Measurements from ENCODE around the gene CHRM2.

CHRM2 gene

DNA sequence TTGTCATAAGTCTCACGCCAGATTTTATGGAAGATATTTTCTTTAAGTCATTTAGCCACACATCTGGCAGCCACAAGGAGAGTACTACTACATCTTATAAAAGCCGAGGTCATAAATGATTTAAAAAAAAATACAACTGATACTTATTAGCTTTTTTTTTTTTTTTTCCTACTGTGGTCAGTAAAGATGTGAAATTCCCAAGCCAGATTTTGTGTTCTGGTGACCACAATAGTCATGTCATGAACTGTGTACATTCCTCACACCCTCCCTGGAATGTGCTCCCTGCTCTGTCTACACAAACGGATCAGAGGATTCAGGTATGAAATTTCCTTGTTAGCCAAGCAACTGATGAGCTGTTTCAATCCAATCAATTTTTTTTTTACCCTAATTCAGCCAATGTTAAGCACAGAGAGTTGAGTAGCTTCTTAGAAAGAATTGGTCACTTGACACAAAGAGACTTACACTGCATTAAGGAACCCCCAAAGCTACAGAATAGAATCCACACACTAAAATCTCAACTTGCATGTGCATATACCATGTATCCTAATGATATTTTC, 54.7 kb downstream of the CHRM2 start:
- TF ChIP-seq, protein P1, sequence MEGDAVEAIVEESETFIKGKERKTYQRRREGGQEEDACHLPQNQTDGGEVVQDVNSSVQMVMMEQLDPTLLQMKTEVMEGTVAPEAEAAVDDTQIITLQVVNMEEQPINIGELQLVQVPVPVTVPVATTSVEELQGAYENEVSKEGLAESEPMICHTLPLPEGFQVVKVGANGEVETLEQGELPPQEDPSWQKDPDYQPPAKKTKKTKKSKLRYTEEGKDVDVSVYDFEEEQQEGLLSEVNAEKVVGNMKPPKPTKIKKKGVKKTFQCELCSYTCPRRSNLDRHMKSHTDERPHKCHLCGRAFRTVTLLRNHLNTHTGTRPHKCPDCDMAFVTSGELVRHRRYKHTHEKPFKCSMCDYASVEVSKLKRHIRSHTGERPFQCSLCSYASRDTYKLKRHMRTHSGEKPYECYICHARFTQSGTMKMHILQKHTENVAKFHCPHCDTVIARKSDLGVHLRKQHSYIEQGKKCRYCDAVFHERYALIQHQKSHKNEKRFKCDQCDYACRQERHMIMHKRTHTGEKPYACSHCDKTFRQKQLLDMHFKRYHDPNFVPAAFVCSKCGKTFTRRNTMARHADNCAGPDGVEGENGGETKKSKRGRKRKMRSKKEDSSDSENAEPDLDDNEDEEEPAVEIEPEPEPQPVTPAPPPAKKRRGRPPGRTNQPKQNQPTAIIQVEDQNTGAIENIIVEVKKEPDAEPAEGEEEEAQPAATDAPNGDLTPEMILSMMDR (IDR thresholded peaks at IDR 0.05) = no peak
- TF ChIP-seq ZFX (IDR thresholded peaks at IDR 0.05; ENCODE audit: borderline replicate concordance) = no peak

DNA sequence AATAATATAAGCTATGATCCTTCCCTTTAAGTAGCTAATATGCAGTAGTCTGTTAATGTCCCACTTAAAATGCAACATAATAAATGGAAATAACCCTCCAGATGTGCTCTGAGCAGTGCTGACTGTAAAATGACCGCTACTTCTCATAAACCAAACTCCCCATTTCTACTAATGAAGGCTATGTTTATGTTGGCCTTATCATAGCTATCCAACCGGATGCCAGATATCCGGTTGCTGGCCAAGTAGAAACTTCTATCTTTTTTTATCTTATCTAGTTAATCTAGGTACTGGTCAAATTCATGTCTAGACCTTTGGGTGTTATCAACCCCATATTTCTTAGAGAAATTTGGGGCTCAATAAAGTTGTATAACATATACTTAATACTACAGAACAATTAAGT, 56.6 kb downstream of the CHRM2 start:
- TF ChIP-seq ZFX (IDR thresholded peaks at IDR 0.05; ENCODE audit: borderline replicate concordance) = no peak
- TF ChIP-seq, protein P1 (IDR thresholded peaks at IDR 0.05) = no peak
- H3K27ac ChIP-seq = no peak overlapping the region; the same call in 1 of the 2 replicates

More for the DNA sequence above, 54.7 kb downstream of the CHRM2 start:
- H3K27ac ChIP-seq = no peak overlapping the region

DNA sequence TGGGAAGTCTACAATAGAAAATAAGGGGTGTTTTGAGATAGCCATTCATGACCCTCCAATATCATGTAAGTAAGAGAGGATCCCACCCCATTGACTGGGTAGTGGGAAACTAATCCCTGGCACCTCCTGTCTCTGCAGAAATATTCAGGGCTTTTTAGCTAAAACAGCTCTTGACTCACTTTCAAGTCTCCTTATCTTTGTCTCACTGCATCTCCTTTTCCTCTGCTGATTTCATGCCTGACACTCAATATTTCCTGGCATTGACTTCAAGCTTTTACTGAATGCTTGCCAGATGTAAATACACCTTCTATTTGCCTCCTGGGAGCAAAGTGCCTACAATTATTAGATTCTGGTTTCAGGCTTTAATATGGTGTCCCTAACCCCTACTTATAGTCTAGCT, 57.1 kb downstream of the CHRM2 start:
- TF ChIP-seq, protein P1 (IDR thresholded peaks at IDR 0.05) = no peak
- no peak for TF ChIP-seq ZFX (IDR thresholded peaks at IDR 0.05; ENCODE audit: borderline replicate concordance)
- H3K27ac ChIP-seq = no peak overlapping the region; the same call in 1 of the 2 replicates

DNA sequence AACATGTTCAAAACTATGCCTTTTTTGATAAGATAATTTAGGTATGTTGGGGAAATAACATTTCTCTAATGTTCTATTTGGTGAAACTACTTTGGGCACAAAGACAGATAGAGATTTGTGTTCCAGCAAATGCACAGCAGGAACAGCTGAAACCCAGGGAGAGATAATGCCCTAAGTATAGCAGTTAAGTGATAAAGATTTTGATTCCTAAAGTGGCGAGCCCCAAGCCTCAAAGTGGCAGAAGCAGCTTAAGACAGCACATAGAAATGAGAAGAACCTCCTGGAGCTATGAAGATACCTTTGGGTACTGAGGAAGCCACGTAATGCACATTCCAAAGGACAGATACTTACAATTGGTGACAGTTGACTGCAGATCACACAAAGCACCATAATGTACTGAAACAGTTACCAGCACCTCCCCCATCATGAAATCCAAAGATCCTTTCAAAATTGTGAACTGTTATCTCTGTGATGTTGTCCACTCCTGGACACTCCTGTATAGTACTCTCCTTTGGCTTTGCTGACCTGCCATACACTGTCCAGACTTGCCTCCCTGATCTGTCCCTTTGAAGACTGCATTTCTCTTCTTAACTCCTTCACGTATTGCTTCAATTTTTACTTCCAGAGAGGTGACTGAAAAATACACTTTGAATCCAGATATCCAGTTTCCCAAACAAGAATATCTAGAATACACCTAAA, 62.9 kb downstream of the CHRM2 start:
- no peak overlapping the region for H3K27ac ChIP-seq
- TF ChIP-seq, protein P1 (IDR thresholded peaks at IDR 0.05) = no peak
- TF ChIP-seq ZFX (IDR thresholded peaks at IDR 0.05; ENCODE audit: borderline replicate concordance) = no peak

DNA sequence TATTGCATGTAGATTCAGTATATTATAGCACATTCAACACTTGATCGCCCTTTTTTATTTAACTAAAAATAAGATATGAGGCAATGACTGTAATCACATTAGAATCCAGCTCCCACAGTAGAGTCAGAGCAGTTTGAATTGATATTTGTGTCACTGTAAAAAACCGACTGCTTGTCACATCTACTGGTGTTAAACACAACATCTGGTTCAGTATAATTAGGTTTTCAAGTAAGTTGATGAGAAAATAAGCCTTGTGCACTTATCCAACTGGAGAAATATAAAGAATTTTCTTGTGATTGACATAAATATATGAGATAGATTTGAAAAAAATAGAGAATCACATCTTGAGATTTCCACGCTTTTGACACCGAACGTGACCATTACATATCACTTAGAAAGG, 69.0 kb downstream of the CHRM2 start:
- H3K27ac ChIP-seq = no peak overlapping the region
- TF ChIP-seq, protein P1 (IDR thresholded peaks at IDR 0.05) = no peak
- TF ChIP-seq ZFX (IDR thresholded peaks at IDR 0.05; ENCODE audit: borderline replicate concordance) = no peak

DNA sequence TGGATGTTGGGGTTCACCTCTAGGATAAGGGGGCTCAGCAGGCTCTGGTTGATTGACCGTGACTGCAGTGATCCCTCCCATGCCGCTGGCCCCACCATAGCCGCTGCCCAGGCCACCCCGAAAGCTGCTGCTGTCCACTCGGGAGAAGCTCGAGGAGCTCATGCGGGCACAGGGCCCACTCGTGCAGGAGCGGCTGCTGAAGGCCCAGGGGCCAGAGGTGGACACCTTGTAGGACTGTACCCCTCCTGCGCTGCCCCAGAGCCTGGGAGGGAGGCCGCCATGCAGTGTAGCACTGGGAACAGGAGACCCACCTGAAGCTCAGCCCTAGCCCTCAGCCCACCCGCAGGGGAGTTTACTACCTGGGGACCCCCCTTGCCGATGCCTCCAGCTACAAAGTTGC, 70.0 kb downstream of the CHRM2 start:
- no peak for TF ChIP-seq ZFX (IDR thresholded peaks at IDR 0.05; ENCODE audit: borderline replicate concordance)
- TF ChIP-seq, protein P1 (IDR thresholded peaks at IDR 0.05) = no peak
- no peak overlapping the region for H3K27ac ChIP-seq

DNA sequence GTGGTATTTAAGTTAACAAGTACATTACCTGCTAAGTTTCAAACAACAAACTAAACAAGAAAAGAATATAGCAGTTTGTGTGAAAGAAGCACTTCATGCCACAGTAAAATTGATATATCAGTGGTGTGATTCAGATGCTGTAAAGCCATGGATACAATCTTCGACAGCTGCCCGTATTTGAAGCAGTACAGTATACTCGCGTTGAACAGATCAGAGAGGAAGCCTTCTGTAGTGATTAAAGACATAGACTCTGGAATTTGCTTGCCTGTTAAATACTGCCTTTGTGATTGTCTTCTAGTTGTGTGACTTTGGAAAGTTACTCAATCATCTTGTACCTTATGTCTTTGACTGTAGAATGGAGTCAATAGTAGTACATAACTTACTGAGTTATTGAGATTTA, 71.7 kb downstream of the CHRM2 start:
- no peak overlapping the region for H3K27ac ChIP-seq
- no peak for TF ChIP-seq ZFX (IDR thresholded peaks at IDR 0.05; ENCODE audit: borderline replicate concordance)
- TF ChIP-seq, protein P1 (IDR thresholded peaks at IDR 0.05) = no peak
